NCI-H1417 (cell line): ENCODE data around the gene BRPF3.
A peak's percentile ranks its signal among the peaks of the same experiment; 100 is the strongest.

ENCODE experiments used
- DNase-seq, 3 experiments: peaks; one replicate each; lab custom pipeline; 2025; lab: John Stamatoyannopoulos, UW

Gene BRPF3

GRCh38 chr6:36269834-36270705 lies 73.5 kb downstream of the BRPF3 start, which contains the start of gene PNPLA1:
Gene PNPLA1, plus strand, starts transcription at chr6:36270060. Its CDS starts 400 bp downstream, at chr6:36270460.
- no peak for DNase-seq

- peak in 1 of 3 experiments; percentile 21 for DNase-seq
These were observed 75.7 kb downstream of the BRPF3 start for GRCh38 chr6:36272234-36272633.

- DNase-seq = no peak
These were observed 76.5 kb downstream of the BRPF3 start for GRCh38 chr6:36273067-36273466.

- DNase-seq = no peak
These were observed 77.4 kb downstream of the BRPF3 start for GRCh38 chr6:36273802-36274514.

- DNase-seq = no peak
These were observed 80.3 kb downstream of the BRPF3 start for GRCh38 chr6:36276581-36277536.

- DNase-seq = no peak
These were observed 81.5 kb downstream of the BRPF3 start for GRCh38 chr6:36277946-36278470.

- no peak for DNase-seq
These were observed 83.9 kb downstream of the BRPF3 start for GRCh38 chr6:36280467-36280866.

GRCh38 chr6:36280983-36281382 lies 84.4 kb downstream of the BRPF3 start:
- no peak for DNase-seq
